HepG2 (cell line): ENCODE results near the gene PLB1. TPM values are rescaled to one million over a fixed set of nuclear protein-coding genes. Genes with fewer than 3 reads are reported as not detected.

Experiments
- ATAC-seq: fragments of 200-7000 bp; cut with Tn5 transposase; 3 replicates; pipeline ENCODE4 v1.9.1; 2020; ENCODE audit warnings: mild to moderate bottlenecking, moderate library complexity
- BruUV-seq: library from RNA; stranded (reverse); fragments of 400-500 nt; replicated peaks from 2 replicates; lab custom pipeline; 2021; lab: Mats Ljungman, UMichigan
- CTCF ChIA-PET: fragments of 300-600 bp; formaldehyde crosslinking; extraction: SDS; loops from one replicate; lab custom pipeline; 2021; ENCODE audit warnings: low total read pairs, inconsistent platforms, low intra/inter-chr PET ratio; lab: Yijun Ruan, JAX
- POLR2A ChIA-PET: fragments of 350-600 bp; sonication (Branson Sonifier 250); formaldehyde crosslinking; loops from one replicate; lab custom pipeline; 2020; ENCODE audit warnings: antibody characterized with exemption, inconsistent platforms; lab: Yijun Ruan, JAX
- DNase-seq: peaks from one replicate; pipeline ENCODE4 v3.0.0-alpha.2; 2015; ENCODE audit warnings: low spot score
- FAIRE-seq: peaks from 3 replicates; lab custom pipeline; 2011; peaks lifted over from hg19 to GRCh38; lab: Jason Lieb, UNC
- H2AFZ ChIP-seq: one replicate; pipeline ENCODE4 v1.6.1; 2011; ENCODE audit warnings: low read length, inconsistent platforms
- H3K27ac ChIP-seq: fragments of 300-600 bp; 3 replicates; pipeline ENCODE4 v1.8.0; 2011; ENCODE audit warnings: mixed run types, mild to moderate bottlenecking, mixed read lengths, low read length, inconsistent platforms; ENCODE audit not compliant: insufficient read depth; ENCODE audit errors: extremely low read length
- H3K27me3 ChIP-seq, 2 experiments: fragments of 200-600 bp in 1 of 2; 2 replicates in 1 of 2; 3 replicates in 1 of 2; pipeline versions ENCODE4 v1.6.0 to v1.8.0; 2011; ENCODE audit warnings: low read length in 2 of 2, mild to moderate bottlenecking in 2 of 2, moderate library complexity in 2 of 2, inconsistent platforms in 1 of 2; ENCODE audit not compliant: insufficient read depth in 2 of 2, control insufficient read depth in 1 of 2
- H3K36me3 ChIP-seq, 2 experiments: fragments of 200-600 bp in 1 of 2; replicated peaks in 1 of 2; 2 replicates in 1 of 2; 3 replicates in 1 of 2; pipeline versions ENCODE4 v1.5.1 to v1.8.0; 2011; ENCODE audit warnings: low read length in 2 of 2, inconsistent platforms in 1 of 2; ENCODE audit not compliant: insufficient read depth in 2 of 2, control insufficient read depth in 1 of 2
- H3K4me1 ChIP-seq: 2 replicates; pipeline ENCODE4 v1.5.1; 2012; ENCODE audit warnings: low read length, inconsistent platforms; ENCODE audit not compliant: insufficient read depth
- H3K4me2 ChIP-seq: 2 replicates; pipeline ENCODE4 v1.6.0; 2011; ENCODE audit warnings: low read depth, low read length, inconsistent platforms
- H3K4me3 ChIP-seq, 3 experiments: fragments of 200-600 bp in 1 of 3; sonication (generic), shearing (Covaris generic) in 1 of 3; replicated peaks in 1 of 3; 2 replicates each; pipeline ENCODE4 v1.5.1; 2011 to 2016; ENCODE audit warnings: low read length in 3 of 3, inconsistent platforms in 2 of 3, low read depth in 2 of 3, mild to moderate bottlenecking in 2 of 3, control low read depth in 1 of 3, mixed read lengths in 1 of 3; ENCODE audit not compliant: insufficient read depth in 1 of 3
- H3K79me2 ChIP-seq: one replicate; pipeline ENCODE4 v1.6.1; 2011; ENCODE audit warnings: low read length, inconsistent platforms; ENCODE audit not compliant: insufficient read depth
- H3K9ac ChIP-seq: 2 replicates; pipeline ENCODE4 v1.6.0; 2011; ENCODE audit warnings: mild to moderate bottlenecking, low read depth, low read length, inconsistent platforms; ENCODE audit not compliant: insufficient read depth
- H3K9me3 ChIP-seq: 2 replicates; pipeline ENCODE4 v1.5.1; 2012; ENCODE audit warnings: mild to moderate bottlenecking, low read length
- H4K20me1 ChIP-seq: 2 replicates; pipeline ENCODE4 v1.6.0; 2011; ENCODE audit warnings: inconsistent platforms, mild to moderate bottlenecking, low read length, moderate library complexity; ENCODE audit not compliant: insufficient read depth
- CHD4 ChIP-seq: fragments of 200-600 bp; sonication (generic); IDR thresholded peaks from 2 replicates; pipeline ENCODE4 v1.7.0; 2017; ENCODE audit warnings: mild to moderate bottlenecking, low read length, borderline replicate concordance
- FOSL1 ChIP-seq: sonication (generic); formaldehyde crosslinking; IDR thresholded peaks from 2 replicates; pipeline ENCODE4 v1.9.0; 2021; ENCODE audit warnings: missing genetic modification reagents, borderline replicate concordance
- HIVEP1 ChIP-seq: sonication (generic); formaldehyde crosslinking; IDR thresholded peaks from 2 replicates; pipeline ENCODE4 v1.4.0; 2020; ENCODE audit warnings: mild to moderate bottlenecking, missing genetic modification reagents
- HNRNPLL ChIP-seq: fragments of 200-400 bp; formaldehyde crosslinking; IDR thresholded peaks from 2 replicates; pipeline ENCODE4 v1.6.1; 2017; ENCODE audit warnings: mild to moderate bottlenecking, low read depth, low read length; ENCODE audit not compliant: poor library complexity, severe bottlenecking
- KAT7 ChIP-seq: IDR thresholded peaks from 2 replicates; pipeline ENCODE4 v1.6.1; 2018; ENCODE audit warnings: borderline replicate concordance, missing compliant biosample characterization
- RAD21 ChIP-seq: fragments of 450-650 bp; formaldehyde crosslinking; IDR thresholded peaks from 2 replicates; pipeline ENCODE4 v1.5.0; 2020; ENCODE audit warnings: mild to moderate bottlenecking
- ZNF362 ChIP-seq: sonication (generic); formaldehyde crosslinking; IDR thresholded peaks from 2 replicates; pipeline ENCODE4 v1.4.0; 2020; ENCODE audit warnings: missing genetic modification reagents, mild to moderate bottlenecking, borderline replicate concordance
- ZNF530 ChIP-seq: sonication (generic); formaldehyde crosslinking; IDR thresholded peaks from 2 replicates; pipeline ENCODE4 v1.5.0; 2020; ENCODE audit warnings: low read depth, mild to moderate bottlenecking, missing genetic modification reagents
- ZNF576 ChIP-seq: sonication (generic); formaldehyde crosslinking; IDR thresholded peaks from 2 replicates; pipeline ENCODE4 v1.4.0; 2020; ENCODE audit warnings: mild to moderate bottlenecking, missing genetic modification reagents
- ZNF75D ChIP-seq: sonication (generic); formaldehyde crosslinking; IDR thresholded peaks from 2 replicates; pipeline ENCODE4 v1.8.1; 2023; ENCODE audit warnings: missing genetic modification reagents, mild to moderate bottlenecking, borderline replicate concordance
- WGBS: methylation state at CpG from one replicate; pipeline ENCODE4 v1.1.6; 2017; ENCODE audit warnings: low lambda C conversion rate; 5-methylcytosine and 5-hydroxymethylcytosine counted together
- in situ Hi-C: cut with HindIII; loops from 2 replicates; pipeline ENCODE4 v1.10.0; 2017; ENCODE audit warnings: low pct_unique_long_range_greater_than_20kb; ENCODE audit not compliant: extremely low pct_ligation_motif_present
- intact Hi-C: fragments of 100-400 bp; cut with micrococcal nuclease; formaldehyde crosslinking; loops from one replicate; pipeline ENCODE4 v1.10.0; 2022; ENCODE audit not compliant: unreplicated experiment
- polyA plus RNA-seq, 8 experiments: library from polyadenylated mRNA; depleted of rRNA in 3 of 8; stranded (reverse) in 7 of 8; unstranded in 1 of 8; fragments of >200 nt; fragmentation: Illumina TruSeq in 4 of 8; extraction: Trizol in 4 of 8; gene quantifications; 2 replicates each; pipeline versions ENCODE4 v1.2.1 to v1.2.3, GENCODE V29; 2011 to 2016; ENCODE audit warnings: low read depth in 4 of 8, missing spikeins in 1 of 8, mixed read lengths in 1 of 8; ENCODE audit not compliant: insufficient read depth in 1 of 8
- total RNA-seq, 5 experiments: library from RNA; depleted of rRNA; stranded (reverse); fragments of >200 nt; fragmentation: Illumina TruSeq; extraction: Trizol; gene quantifications; 2 replicates each; pipeline ENCODE4 v1.2.3, GENCODE V29; 2016; ENCODE audit warnings: low read depth in 1 of 5
- TF ChIP-seq, protein P1 (sequence below): IDR thresholded peaks from 2 replicates; pipeline ENCODE4 v1.4.0; 2020; ENCODE audit warnings: mild to moderate bottlenecking, missing genetic modification reagents
- TF ChIP-seq, protein P2 (sequence below): sonication (generic); formaldehyde crosslinking; IDR thresholded peaks from 2 replicates; pipeline ENCODE4 v1.4.0; 2020; ENCODE audit warnings: missing genetic modification reagents
- TF ChIP-seq, protein P3 (sequence below): conservative IDR thresholded peaks from 2 replicates; pipeline ENCODE4 v1.6.1; 2018; ENCODE audit warnings: missing genetic modification reagents

PLB1 gene
- total and polyA plus RNA-seq, 2 of the 13 experiments (the other 11 are each of a cell fraction or from before 2014, with no cell fraction given) = 0.20 to 1.8 TPM

DNA sequence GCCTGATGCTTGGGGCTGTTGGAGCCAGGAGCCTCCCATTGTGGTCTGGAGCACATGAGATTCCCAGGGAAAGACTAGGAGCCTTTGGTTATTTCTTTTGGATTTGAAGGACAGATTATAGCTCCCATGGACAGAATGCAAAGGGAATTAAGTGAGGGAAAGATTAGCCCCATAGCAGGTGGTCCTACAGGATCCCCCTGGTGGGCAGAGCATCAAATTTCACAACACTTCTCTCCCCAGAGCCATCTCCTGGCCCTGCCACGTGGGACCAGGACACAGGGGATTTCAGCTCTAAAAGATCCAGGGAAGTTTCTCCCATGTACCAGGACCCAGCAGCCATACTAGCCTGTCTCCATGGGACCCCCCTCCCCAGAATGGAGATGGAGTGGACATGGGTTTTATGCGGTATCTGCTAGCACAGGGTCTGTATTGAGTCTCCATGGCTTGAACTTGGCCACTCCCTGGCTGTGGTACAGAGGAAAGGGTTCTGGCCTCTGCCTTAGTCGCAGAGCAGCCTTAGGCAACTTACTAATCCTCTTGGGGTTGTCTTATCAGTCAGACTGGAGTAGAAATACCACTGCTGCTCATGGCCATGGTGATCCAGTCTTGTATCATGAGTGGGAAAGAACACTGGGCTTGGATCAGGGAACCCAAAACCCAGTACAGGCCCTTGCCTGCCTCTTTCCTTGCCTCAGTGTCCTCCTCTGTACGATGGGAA is 6.8 kb upstream of the PLB1 start:
- 5% methylated on average over 4 of the region's 4 CpGs for WGBS
- no peak; the same call in 1 of the 3 replicates for ATAC-seq
- BruUV-seq = no TSS peak
- CTCF ChIA-PET = no interaction called here
- Histone ChIP-seq H3K27me3 (peaks cover 3 to 28% of the 10 kb centered on the region in 2 experiments; a peak in 3 of 5 replicates), H3K36me3 (no peaks in the 10 kb centered on the region), H2AFZ (no peak overlapping the region), H4K20me1 (no peaks in the 10 kb centered on the region), H3K27ac (no peak overlapping the region), H3K9ac (no peak overlapping the region), H3K4me3 (no peak overlapping the region), H3K79me2 (no peaks in the 10 kb centered on the region), H3K9me3 (no peaks in the 10 kb centered on the region), H3K4me1 (no peaks in the 10 kb centered on the region), H3K4me2 (no peak overlapping the region)
- intact Hi-C loops (no loop called here), in situ Hi-C loops (no loop called here)
- POLR2A ChIA-PET = no interaction called here
- no peak for DNase-seq
- no peak for FAIRE-seq
- TF ChIP-seq, protein P1, sequence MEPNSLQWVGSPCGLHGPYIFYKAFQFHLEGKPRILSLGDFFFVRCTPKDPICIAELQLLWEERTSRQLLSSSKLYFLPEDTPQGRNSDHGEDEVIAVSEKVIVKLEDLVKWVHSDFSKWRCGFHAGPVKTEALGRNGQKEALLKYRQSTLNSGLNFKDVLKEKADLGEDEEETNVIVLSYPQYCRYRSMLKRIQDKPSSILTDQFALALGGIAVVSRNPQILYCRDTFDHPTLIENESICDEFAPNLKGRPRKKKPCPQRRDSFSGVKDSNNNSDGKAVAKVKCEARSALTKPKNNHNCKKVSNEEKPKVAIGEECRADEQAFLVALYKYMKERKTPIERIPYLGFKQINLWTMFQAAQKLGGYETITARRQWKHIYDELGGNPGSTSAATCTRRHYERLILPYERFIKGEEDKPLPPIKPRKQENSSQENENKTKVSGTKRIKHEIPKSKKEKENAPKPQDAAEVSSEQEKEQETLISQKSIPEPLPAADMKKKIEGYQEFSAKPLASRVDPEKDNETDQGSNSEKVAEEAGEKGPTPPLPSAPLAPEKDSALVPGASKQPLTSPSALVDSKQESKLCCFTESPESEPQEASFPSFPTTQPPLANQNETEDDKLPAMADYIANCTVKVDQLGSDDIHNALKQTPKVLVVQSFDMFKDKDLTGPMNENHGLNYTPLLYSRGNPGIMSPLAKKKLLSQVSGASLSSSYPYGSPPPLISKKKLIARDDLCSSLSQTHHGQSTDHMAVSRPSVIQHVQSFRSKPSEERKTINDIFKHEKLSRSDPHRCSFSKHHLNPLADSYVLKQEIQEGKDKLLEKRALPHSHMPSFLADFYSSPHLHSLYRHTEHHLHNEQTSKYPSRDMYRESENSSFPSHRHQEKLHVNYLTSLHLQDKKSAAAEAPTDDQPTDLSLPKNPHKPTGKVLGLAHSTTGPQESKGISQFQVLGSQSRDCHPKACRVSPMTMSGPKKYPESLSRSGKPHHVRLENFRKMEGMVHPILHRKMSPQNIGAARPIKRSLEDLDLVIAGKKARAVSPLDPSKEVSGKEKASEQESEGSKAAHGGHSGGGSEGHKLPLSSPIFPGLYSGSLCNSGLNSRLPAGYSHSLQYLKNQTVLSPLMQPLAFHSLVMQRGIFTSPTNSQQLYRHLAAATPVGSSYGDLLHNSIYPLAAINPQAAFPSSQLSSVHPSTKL = no peak
- TF ChIP-seq HIVEP1 (CRISPR knock-in tag) (no peak), ZNF362 (no peak), RAD21 (no peak), ZNF530 (CRISPR knock-in tag) (no peak), FOSL1 (CRISPR knock-in tag) (no peak), CHD4 (no peak), ZNF75D (CRISPR knock-in tag) (no peak), KAT7 (CRISPR knock-in tag) (no peak), HNRNPLL (no peak), ZNF576 (CRISPR knock-in tag) (no peak)
- TF ChIP-seq, protein P2, sequence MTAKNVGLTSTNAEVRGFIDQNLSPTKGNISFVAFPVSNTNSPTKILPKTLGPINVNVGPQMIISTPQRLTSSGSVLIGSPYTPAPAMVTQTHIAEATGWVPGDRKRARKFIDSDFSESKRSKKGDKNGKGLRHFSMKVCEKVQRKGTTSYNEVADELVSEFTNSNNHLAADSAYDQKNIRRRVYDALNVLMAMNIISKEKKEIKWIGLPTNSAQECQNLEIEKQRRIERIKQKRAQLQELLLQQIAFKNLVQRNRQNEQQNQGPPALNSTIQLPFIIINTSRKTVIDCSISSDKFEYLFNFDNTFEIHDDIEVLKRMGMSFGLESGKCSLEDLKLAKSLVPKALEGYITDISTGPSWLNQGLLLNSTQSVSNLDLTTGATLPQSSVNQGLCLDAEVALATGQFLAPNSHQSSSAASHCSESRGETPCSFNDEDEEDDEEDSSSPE = no peak
- TF ChIP-seq, protein P3, sequence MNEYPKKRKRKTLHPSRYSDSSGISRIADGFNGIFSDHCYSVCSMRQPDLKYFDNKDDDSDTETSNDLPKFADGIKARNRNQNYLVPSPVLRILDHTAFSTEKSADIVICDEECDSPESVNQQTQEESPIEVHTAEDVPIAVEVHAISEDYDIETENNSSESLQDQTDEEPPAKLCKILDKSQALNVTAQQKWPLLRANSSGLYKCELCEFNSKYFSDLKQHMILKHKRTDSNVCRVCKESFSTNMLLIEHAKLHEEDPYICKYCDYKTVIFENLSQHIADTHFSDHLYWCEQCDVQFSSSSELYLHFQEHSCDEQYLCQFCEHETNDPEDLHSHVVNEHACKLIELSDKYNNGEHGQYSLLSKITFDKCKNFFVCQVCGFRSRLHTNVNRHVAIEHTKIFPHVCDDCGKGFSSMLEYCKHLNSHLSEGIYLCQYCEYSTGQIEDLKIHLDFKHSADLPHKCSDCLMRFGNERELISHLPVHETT = no peak
